ENCODE data around the gene TSHZ2.

TSHZ2 gene

GRCh38 chr20:53281557-53282117 is 309.5 kb downstream of the TSHZ2 start:
- DNase-seq (ENCODE audit: low read depth), result no peak

GRCh38 chr20:53282217-53282955 is 310.2 kb downstream of the TSHZ2 start:
- DNase-seq (ENCODE audit: low read depth), result no peak

- no peak for DNase-seq (ENCODE audit: low read depth)
Measured at GRCh38 chr20:53283011-53283410, 310.9 kb downstream of the TSHZ2 start.

GRCh38 chr20:53283597-53283996 is 311.4 kb downstream of the TSHZ2 start:
- no peak for DNase-seq (ENCODE audit: low read depth)

GRCh38 chr20:53284256-53284655 is 312.1 kb downstream of the TSHZ2 start:
- no peak for DNase-seq (ENCODE audit: low read depth)

- DNase-seq (ENCODE audit: low read depth), result no peak
Measured at GRCh38 chr20:53284696-53285095, 312.5 kb downstream of the TSHZ2 start.

- DNase-seq (ENCODE audit: low read depth), result no peak
Measured at GRCh38 chr20:53287357-53288042, 315.3 kb downstream of the TSHZ2 start.

- no peak for DNase-seq (ENCODE audit: low read depth)
Measured at GRCh38 chr20:53291548-53291947, 319.4 kb downstream of the TSHZ2 start.

GRCh38 chr20:53292347-53292746 is 320.2 kb downstream of the TSHZ2 start:
- DNase-seq (ENCODE audit: low read depth), result no peak

GRCh38 chr20:53294804-53295203 is 322.6 kb downstream of the TSHZ2 start:
- DNase-seq (ENCODE audit: low read depth), result no peak

GRCh38 chr20:53296025-53296424 is 323.9 kb downstream of the TSHZ2 start:
- DNase-seq (ENCODE audit: low read depth), result no peak

- no peak for DNase-seq (ENCODE audit: low read depth)
Measured at GRCh38 chr20:53296451-53297153, 324.4 kb downstream of the TSHZ2 start.

- no peak for DNase-seq (ENCODE audit: low read depth)
Measured at GRCh38 chr20:53297154-53297529, 325.0 kb downstream of the TSHZ2 start.

GRCh38 chr20:53298260-53298659 is 326.1 kb downstream of the TSHZ2 start:
- DNase-seq (ENCODE audit: low read depth), result no peak

- no peak for DNase-seq (ENCODE audit: low read depth)
Measured at GRCh38 chr20:53298911-53299310, 326.8 kb downstream of the TSHZ2 start.

GRCh38 chr20:53299831-53300230 is 327.7 kb downstream of the TSHZ2 start:
- no peak for DNase-seq (ENCODE audit: low read depth)

GRCh38 chr20:53301869-53302268 is 329.7 kb downstream of the TSHZ2 start:
- no peak for DNase-seq (ENCODE audit: low read depth)

- no peak for DNase-seq (ENCODE audit: low read depth)
Measured at GRCh38 chr20:53302695-53303412, 330.7 kb downstream of the TSHZ2 start.

- no peak for DNase-seq (ENCODE audit: low read depth)
Measured at GRCh38 chr20:53303413-53303760, 331.2 kb downstream of the TSHZ2 start.

- DNase-seq (ENCODE audit: low read depth), result no peak
Measured at GRCh38 chr20:53304146-53304545, 332.0 kb downstream of the TSHZ2 start.

GRCh38 chr20:53306192-53306805 is 334.1 kb downstream of the TSHZ2 start:
- no peak for DNase-seq (ENCODE audit: low read depth)

All from CMK (cell line).